ENCODE measurements around the gene FAM193A.

The FAM193A gene

DNA sequence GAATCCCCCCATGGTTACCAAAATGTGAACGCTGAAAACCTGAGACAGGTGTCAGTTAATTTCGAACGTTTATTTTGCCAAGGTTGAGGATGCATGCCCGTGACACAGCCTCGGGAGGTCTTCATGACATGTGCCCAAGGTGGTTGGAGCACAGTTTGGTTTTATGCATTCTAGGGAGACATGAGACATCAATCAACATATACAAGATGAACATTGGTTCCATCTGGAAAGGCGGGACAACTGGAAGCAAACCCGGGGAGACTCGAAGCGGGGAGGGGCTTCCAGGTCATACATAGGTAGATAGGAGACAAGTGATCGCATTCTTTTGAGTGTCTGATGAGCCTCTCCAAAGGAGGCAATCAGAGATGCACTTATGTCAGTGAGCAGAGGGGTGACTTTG is 245.5 kb downstream of the FAM193A start:
- TF ChIP-seq, protein P1, sequence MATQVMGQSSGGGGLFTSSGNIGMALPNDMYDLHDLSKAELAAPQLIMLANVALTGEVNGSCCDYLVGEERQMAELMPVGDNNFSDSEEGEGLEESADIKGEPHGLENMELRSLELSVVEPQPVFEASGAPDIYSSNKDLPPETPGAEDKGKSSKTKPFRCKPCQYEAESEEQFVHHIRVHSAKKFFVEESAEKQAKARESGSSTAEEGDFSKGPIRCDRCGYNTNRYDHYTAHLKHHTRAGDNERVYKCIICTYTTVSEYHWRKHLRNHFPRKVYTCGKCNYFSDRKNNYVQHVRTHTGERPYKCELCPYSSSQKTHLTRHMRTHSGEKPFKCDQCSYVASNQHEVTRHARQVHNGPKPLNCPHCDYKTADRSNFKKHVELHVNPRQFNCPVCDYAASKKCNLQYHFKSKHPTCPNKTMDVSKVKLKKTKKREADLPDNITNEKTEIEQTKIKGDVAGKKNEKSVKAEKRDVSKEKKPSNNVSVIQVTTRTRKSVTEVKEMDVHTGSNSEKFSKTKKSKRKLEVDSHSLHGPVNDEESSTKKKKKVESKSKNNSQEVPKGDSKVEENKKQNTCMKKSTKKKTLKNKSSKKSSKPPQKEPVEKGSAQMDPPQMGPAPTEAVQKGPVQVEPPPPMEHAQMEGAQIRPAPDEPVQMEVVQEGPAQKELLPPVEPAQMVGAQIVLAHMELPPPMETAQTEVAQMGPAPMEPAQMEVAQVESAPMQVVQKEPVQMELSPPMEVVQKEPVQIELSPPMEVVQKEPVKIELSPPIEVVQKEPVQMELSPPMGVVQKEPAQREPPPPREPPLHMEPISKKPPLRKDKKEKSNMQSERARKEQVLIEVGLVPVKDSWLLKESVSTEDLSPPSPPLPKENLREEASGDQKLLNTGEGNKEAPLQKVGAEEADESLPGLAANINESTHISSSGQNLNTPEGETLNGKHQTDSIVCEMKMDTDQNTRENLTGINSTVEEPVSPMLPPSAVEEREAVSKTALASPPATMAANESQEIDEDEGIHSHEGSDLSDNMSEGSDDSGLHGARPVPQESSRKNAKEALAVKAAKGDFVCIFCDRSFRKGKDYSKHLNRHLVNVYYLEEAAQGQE (IDR thresholded peaks at IDR 0.05; ENCODE audit: low read depth) = no peak
- TF ChIP-seq FOXM1 (IDR thresholded peaks at IDR 0.05; ENCODE audit: borderline replicate concordance, low read depth) = no peak
- TF ChIP-seq CREB1 (IDR thresholded peaks at IDR 0.05; ENCODE audit: low read depth) = no peak
- no peak for TF ChIP-seq CEBPB (IDR thresholded peaks at IDR 0.05)
- TF ChIP-seq TAF1 (IDR thresholded peaks at IDR 0.05; ENCODE audit: low read depth) = no peak
- no peak for TF ChIP-seq YY1 (IDR thresholded peaks at IDR 0.05; ENCODE audit: low read depth)
- TF ChIP-seq RAD21 (IDR thresholded peaks at IDR 0.05; ENCODE audit: low read depth) = no peak
- TF ChIP-seq TCF12 (IDR thresholded peaks at IDR 0.05; ENCODE audit: low read depth) = no peak
- TF ChIP-seq EGR1 (IDR thresholded peaks at IDR 0.05) = no peak
- no peak for TF ChIP-seq EP300 (IDR thresholded peaks at IDR 0.05; ENCODE audit: borderline replicate concordance)
- TF ChIP-seq ZBTB7A (IDR thresholded peaks at IDR 0.05; ENCODE audit: low read depth) = no peak
- TF ChIP-seq, protein P2, sequence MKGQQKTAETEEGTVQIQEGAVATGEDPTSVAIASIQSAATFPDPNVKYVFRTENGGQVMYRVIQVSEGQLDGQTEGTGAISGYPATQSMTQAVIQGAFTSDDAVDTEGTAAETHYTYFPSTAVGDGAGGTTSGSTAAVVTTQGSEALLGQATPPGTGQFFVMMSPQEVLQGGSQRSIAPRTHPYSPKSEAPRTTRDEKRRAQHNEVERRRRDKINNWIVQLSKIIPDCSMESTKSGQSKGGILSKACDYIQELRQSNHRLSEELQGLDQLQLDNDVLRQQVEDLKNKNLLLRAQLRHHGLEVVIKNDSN (IDR thresholded peaks at IDR 0.05) = no peak
- TF ChIP-seq TEAD4 (IDR thresholded peaks at IDR 0.05) = no peak
- no peak for TF ChIP-seq NFIC (IDR thresholded peaks at IDR 0.05)

Data from Ishikawa (cell line).